Activated CD4-positive, CD25-positive, alpha-beta regulatory T cell (primary cell): ENCODE data around the gene RALGAPA2.

Experiments used
- DNase-seq, 4 experiments: peaks; one replicate each; lab custom pipeline; 2025; lab: John Stamatoyannopoulos, UW

RALGAPA2 gene

DNA sequence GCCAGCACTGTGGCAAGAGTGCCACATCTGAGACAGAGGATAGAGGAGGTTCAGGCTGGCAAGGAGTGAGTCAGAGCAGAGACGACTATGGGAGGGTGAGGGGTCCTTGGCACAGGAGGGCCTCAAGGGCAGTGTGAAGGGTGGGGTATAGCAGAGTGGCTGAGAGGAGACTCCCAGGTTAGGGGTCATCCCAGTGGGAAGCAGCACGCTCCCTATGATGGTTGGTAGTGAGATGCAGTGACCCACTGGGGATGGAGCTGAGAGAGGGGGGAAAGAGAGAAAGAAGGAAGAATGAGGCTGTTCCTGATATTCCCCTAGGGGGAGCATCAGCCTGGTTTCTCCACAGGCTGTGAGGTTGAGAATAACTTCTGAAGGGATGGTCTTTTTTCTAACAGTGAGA is 247.2 kb downstream of the RALGAPA2 start:
- DNase-seq = no peak

- no peak for DNase-seq
Observed at GRCh38 chr20:20463933-20464374, 248.5 kb downstream of the RALGAPA2 start.

DNA sequence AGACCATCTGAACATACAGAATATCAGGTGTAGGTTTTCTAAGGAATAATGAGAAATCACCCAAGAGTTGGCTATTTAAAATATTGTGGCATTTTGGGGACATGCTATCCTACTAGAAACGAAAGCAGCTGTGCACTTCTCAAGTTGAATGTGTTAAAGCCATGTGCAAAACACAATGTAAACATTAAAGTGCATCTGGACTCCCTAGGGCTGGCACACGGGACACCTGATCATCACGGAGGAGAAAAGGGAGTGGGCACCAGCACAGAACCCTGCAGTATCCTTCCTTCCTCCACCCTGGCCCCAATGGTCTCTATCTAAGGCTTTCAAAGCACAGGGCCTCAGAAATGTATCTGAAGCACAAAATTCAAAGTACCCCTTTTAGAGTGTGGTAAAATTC is 250.3 kb downstream of the RALGAPA2 start:
- no peak for DNase-seq

GRCh38 chr20:20461551-20461950 is 250.9 kb downstream of the RALGAPA2 start:
- no peak for DNase-seq

GRCh38 chr20:20459726-20460125 is 252.7 kb downstream of the RALGAPA2 start:
- DNase-seq = no peak

DNA sequence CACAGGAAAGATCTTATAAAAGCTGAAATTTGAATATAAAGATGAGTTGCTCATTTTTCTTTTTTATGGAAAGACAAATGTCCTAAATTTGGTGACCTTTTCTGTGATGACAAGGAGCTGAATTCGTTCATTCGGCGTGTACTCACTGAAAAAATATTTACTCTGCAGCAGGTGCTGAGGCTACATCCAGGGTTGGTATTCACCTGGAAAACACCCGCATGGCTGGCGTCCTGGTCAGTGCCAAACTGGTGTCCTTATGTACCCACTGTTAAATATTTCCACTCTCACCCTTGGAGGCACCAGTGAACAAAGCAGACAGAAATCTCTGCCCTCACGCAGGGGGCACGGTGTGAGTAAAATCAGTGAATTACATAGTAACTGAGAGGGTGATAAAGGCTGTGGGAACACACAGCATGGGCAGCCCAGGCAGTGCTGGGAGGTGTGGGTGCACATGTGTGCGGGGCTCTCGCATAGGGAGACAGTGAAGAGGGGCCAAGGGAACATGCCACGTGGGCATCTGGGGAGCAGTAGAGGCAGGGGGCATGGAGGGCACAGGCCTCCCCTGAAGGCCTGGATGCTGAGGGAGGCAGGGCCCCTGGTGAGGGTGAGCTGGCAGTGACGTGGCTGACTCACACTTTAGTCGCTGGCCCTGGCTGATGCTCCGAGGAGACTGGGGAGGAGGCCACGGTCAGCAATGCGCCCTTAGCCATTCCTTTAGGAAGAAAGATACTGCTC is 254.9 kb downstream of the RALGAPA2 start:
- no peak for DNase-seq

DNA sequence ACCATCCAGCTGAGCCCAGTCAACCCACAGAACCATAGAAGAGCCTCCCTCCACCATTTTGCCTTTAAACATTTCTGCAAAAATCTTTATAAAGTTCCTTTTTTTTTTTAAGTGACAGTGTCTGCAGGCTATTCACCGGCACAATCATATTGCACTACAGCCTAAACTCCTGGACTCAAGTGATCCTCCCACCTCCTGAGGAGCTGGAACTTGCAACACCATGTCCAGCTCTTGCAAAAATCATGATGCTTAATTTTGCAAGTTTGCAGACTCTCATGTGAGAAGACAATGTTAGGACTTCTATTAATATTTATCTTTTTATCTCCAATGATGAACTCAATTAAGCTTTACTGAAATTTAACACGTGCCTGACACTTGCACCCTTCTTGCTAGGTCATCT is 255.7 kb downstream of the RALGAPA2 start:
- DNase-seq = no peak

DNA sequence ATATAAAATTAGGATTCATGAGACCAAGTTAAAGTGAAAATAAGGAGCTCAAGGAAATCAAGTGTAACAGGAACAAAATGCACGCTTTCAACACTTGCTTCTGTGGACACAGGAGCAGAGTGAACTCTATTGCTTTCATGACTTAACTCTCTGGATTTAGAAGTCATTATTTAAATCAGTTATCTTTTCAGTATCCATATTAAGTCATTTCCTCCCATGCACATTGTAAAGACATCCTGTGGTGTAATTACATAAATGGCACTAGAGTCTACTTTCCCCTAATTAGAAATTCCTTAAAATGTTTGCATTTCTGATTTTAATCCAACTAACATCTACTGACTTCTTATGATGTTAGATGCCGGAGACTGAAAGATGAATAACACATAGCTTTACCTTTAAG is 256.5 kb downstream of the RALGAPA2 start:
- DNase-seq = no peak

GRCh38 chr20:20454850-20455627 is 257.4 kb downstream of the RALGAPA2 start:
- DNase-seq = no peak

GRCh38 chr20:20454367-20454766 is 258.1 kb downstream of the RALGAPA2 start:
- DNase-seq = no peak

- DNase-seq = peak in 3 of 4 experiments; percentile 10 to 21 (median 17)
Observed at GRCh38 chr20:20452254-20452676, 260.2 kb downstream of the RALGAPA2 start.

DNA sequence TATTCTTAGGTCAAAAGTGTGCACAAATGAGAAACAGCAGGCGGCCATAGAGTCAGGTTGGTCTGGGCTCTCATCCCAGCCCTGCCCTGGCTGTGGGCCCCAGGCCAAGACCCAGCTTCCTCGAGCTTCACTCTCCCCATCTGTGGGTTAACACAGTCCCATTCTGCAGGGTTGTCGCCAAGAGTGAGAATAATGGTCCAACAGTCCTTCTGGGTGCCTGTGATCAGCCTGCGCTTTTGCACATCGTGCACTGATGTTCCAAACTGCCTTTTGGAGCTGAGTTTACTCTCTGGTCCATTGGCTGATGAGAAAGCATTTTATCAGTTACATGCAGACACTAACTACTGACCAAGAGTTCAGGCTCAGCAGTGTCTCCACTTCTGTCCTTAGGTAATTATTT is 261.9 kb downstream of the RALGAPA2 start:
- no peak for DNase-seq

GRCh38 chr20:20448881-20449280 is 263.6 kb downstream of the RALGAPA2 start:
- no peak for DNase-seq

- DNase-seq = no peak
Observed at GRCh38 chr20:20447196-20447595, 265.2 kb downstream of the RALGAPA2 start.

- no peak for DNase-seq
Observed at GRCh38 chr20:20446425-20447015, 265.9 kb downstream of the RALGAPA2 start.

DNA sequence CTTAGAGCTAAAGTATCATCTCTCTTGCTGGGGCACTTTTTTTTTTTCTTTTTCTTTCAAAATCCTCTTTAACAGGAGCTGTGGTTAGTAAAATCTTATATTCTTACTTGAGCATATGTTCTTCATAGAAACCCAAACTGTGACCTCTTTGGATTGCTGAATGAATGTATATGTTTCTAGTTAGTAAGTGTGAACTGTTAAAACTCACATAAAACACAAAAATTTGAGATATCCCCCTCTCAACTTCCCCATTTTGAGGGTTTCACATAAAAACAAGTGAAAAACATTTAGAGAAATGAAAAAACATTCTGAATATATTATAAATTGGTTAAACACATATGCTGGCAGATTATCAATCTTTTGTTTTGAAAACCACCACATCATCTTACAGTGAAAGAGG is 266.4 kb downstream of the RALGAPA2 start:
- no peak for DNase-seq

DNA sequence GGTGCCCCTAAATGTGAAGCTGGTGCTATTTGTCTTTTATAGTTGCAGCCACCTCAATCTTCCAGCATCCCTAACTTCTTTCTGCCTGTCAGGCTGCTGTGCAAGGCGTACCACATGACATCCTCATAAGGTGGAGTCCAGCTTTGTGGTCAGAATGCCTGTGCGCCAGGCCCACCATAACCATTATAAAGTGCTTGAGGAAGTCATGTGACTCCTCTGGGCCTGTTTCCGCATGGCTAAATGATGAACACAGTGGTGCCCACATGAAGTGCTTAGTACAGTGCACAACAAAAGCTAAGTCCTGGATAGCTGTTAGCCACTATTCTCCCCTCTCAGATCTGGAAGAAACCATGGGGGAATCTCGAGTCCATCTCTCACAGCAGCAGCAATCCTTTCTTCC is 268.9 kb downstream of the RALGAPA2 start:
- no peak for DNase-seq

GRCh38 chr20:20442466-20442865 is 270.0 kb downstream of the RALGAPA2 start:
- no peak for DNase-seq

- no peak for DNase-seq
Observed at GRCh38 chr20:20440886-20441658, 271.4 kb downstream of the RALGAPA2 start.

- no peak for DNase-seq
Observed at GRCh38 chr20:20440481-20440880, 272.0 kb downstream of the RALGAPA2 start.

- DNase-seq = no peak
Observed at GRCh38 chr20:20439602-20440190, 272.7 kb downstream of the RALGAPA2 start.

- no peak for DNase-seq
Observed at GRCh38 chr20:20437314-20437713, 275.1 kb downstream of the RALGAPA2 start.
